K562 (cell line): Measurements from ENCODE around the gene C22orf39. TPM values are rescaled to one million over a fixed set of nuclear protein-coding genes. Genes with fewer than 3 reads are reported as not detected.

Source experiments
- DLX4 ChIP-seq: fragments of 250-450 bp; sonication (Bioruptor Pico); IDR thresholded peaks from 2 replicates; pipeline ENCODE4 v1.6.1; 2021; ENCODE audit warnings: mild to moderate bottlenecking
- E2F6 ChIP-seq, 2 experiments: IDR thresholded peaks; 2 replicates each; pipeline ENCODE4 v1.6.1; 2011; ENCODE audit warnings: borderline replicate concordance in 1 of 2, control low read depth in 1 of 2, low read depth in 1 of 2, low read length in 1 of 2, mild to moderate bottlenecking in 1 of 2, mixed read lengths in 1 of 2, moderate library complexity in 1 of 2; ENCODE audit not compliant: insufficient read depth in 1 of 2, insufficient read length in 1 of 2, poor library complexity in 1 of 2, severe bottlenecking in 1 of 2; ENCODE audit errors: extremely low read depth in 1 of 2
- FOXA3 ChIP-seq, 2 experiments: fragments of 450-650 bp in 1 of 2; sonication (generic) in 1 of 2; formaldehyde crosslinking; IDR thresholded peaks in 1 of 2; conservative IDR thresholded peaks in 1 of 2; 2 replicates each; pipeline versions ENCODE4 v1.4.0 to v1.8.0; 2020 to 2022; ENCODE audit warnings: mild to moderate bottlenecking in 2 of 2, missing genetic modification reagents in 1 of 2
- FOXK1 ChIP-seq: sonication (generic); formaldehyde crosslinking; IDR thresholded peaks from 2 replicates; pipeline ENCODE4 v1.8.0; 2022; ENCODE audit warnings: missing genetic modification reagents, mild to moderate bottlenecking, borderline replicate concordance
- FOXP4 ChIP-seq: sonication (generic); formaldehyde crosslinking; IDR thresholded peaks from 2 replicates; pipeline ENCODE4 v1.8.0; 2022; ENCODE audit warnings: mild to moderate bottlenecking, missing genetic modification reagents, borderline replicate concordance
- HNRNPL ChIP-seq: fragments of 200-400 bp; formaldehyde crosslinking; IDR thresholded peaks from 2 replicates; pipeline ENCODE4 v1.6.1; 2017; ENCODE audit warnings: low read depth, mild to moderate bottlenecking, low read length
- HSF4 ChIP-seq: fragments of 250-450 bp; sonication (Bioruptor Pico); IDR thresholded peaks from 2 replicates; pipeline ENCODE4 v2.1.2; 2022; ENCODE audit warnings: mild to moderate bottlenecking, moderate library complexity, borderline replicate concordance
- IFI16 ChIP-seq: fragments of 250-450 bp; sonication (Bioruptor Pico); IDR thresholded peaks from 2 replicates; pipeline ENCODE4 v2.1.2; 2022; ENCODE audit warnings: mild to moderate bottlenecking, inconsistent platforms
- NCOA6 ChIP-seq: fragments of 450-650 bp; IDR thresholded peaks from 2 replicates; pipeline ENCODE4 v1.6.1; 2017; ENCODE audit warnings: mild to moderate bottlenecking
- NFE2 ChIP-seq: IDR thresholded peaks from 2 replicates; pipeline ENCODE4 v1.6.1; 2014; ENCODE audit warnings: antibody characterized with exemption, low read depth
- NONO ChIP-seq, 2 experiments: fragments of 200-400 bp in 1 of 2; fragments of 450-650 bp in 1 of 2; formaldehyde crosslinking in 1 of 2; IDR thresholded peaks; 2 replicates each; pipeline ENCODE4 v1.6.1; 2017; ENCODE audit warnings: low read depth in 2 of 2, mild to moderate bottlenecking in 2 of 2, moderate library complexity in 2 of 2, low read length in 1 of 2
- NR4A1 ChIP-seq, 2 experiments: fragments of 250-450 bp in 1 of 2; fragments of 450-650 bp in 1 of 2; sonication (Bioruptor Pico) in 1 of 2; IDR thresholded peaks; 2 replicates each; pipeline versions ENCODE4 v1.4.0 to v1.6.1; 2016 to 2020; ENCODE audit warnings: mild to moderate bottlenecking in 2 of 2, missing compliant biosample characterization in 1 of 2, missing genetic modification characterization in 1 of 2, moderate library complexity in 1 of 2
- SOX6 ChIP-seq: fragments of 450-650 bp; IDR thresholded peaks from 2 replicates; pipeline ENCODE4 v1.6.1; 2014; ENCODE audit warnings: mild to moderate bottlenecking
- TAL1 ChIP-seq: fragments of 450-650 bp; IDR thresholded peaks from 2 replicates; pipeline ENCODE4 v1.6.1; 2016; ENCODE audit warnings: mild to moderate bottlenecking
- THRAP3 ChIP-seq: fragments of 450-650 bp; IDR thresholded peaks from 2 replicates; pipeline ENCODE4 v1.6.1; 2016; ENCODE audit warnings: mild to moderate bottlenecking, inconsistent platforms, borderline replicate concordance
- U2AF2 ChIP-seq: fragments of 200-400 bp; formaldehyde crosslinking; optimal IDR thresholded peaks from 2 replicates; pipeline ENCODE3; 2017; ENCODE audit warnings: low read depth, mild to moderate bottlenecking, low read length
- ZC3H11A ChIP-seq: IDR thresholded peaks from 2 replicates; pipeline ENCODE4 v1.6.1; 2012; ENCODE audit warnings: low read depth, low read length, improper control_type of control experiment
- ZNF146 ChIP-seq: IDR thresholded peaks from one replicate; pipeline ENCODE4 v1.6.1; 2018; ENCODE audit warnings: missing compliant biosample characterization; ENCODE audit not compliant: unreplicated experiment
- ZNF23 ChIP-seq: fragments of 250-450 bp; sonication (Bioruptor Pico); IDR thresholded peaks from 2 replicates; pipeline ENCODE4 v1.4.0; 2020; ENCODE audit warnings: mild to moderate bottlenecking
- ZNF263 ChIP-seq: sonication (generic); formaldehyde crosslinking; IDR thresholded peaks from 2 replicates; pipeline ENCODE4 v1.8.0; 2022; ENCODE audit warnings: mild to moderate bottlenecking, missing genetic modification reagents, borderline replicate concordance
- ZNF561 ChIP-seq: fragments of 450-650 bp; formaldehyde crosslinking; conservative IDR thresholded peaks from 2 replicates; pipeline ENCODE4 v1.4.0; 2020; ENCODE audit warnings: mild to moderate bottlenecking, moderate library complexity
- ZNF589 ChIP-seq: fragments of 200-800 bp; sonication (Bioruptor generic); IDR thresholded peaks from 2 replicates; pipeline ENCODE4 v1.6.1; 2016; ENCODE audit warnings: low read depth, missing genetic modification characterization, missing compliant biosample characterization
- ZNF780A ChIP-seq: fragments of 250-450 bp; sonication (Bioruptor Pico); IDR thresholded peaks from 2 replicates; pipeline ENCODE4 v1.5.0; 2021; ENCODE audit warnings: mild to moderate bottlenecking
- polyA plus RNA-seq, 8 experiments: library from polyadenylated mRNA; depleted of rRNA in 4 of 8; stranded (reverse) in 5 of 8; unstranded in 3 of 8; fragments of >200 nt; fragmentation: Nextera tagmentation in 2 of 8; fragmentation: Illumina TruSeq in 1 of 8; extraction: Ambion mirVana in 2 of 8; extraction: Trizol in 1 of 8; gene quantifications; 2 replicates each; pipeline versions ENCODE4 v1.2.1 to v1.2.3, GENCODE V29; 2011 to 2014; ENCODE audit warnings: inconsistent platforms in 1 of 8, missing spikeins in 1 of 8
- total RNA-seq, 7 experiments: library from RNA; depleted of rRNA in 6 of 7; stranded (reverse); fragments of >200 nt in 6 of 7; fragmentation: Illumina TruSeq in 2 of 7; extraction: Trizol in 2 of 7; gene quantifications; 2 replicates each; pipeline versions ENCODE4 v1.2.1 to v1.2.3, GENCODE V29; 2011 to 2021; ENCODE audit warnings: low replicate concordance in 1 of 7
- TF ChIP-seq, protein P1 (sequence below): fragments of 450-650 bp; conservative IDR thresholded peaks from 2 replicates; pipeline ENCODE4 v1.6.1; 2016; ENCODE audit warnings: missing genetic modification characterization, low read depth, mild to moderate bottlenecking, missing compliant biosample characterization, moderate library complexity

C22orf39 gene
- total and polyA plus RNA-seq, 9 of the 15 experiments (the other 6 are each of a cell fraction or from before 2014, with no cell fraction given), result 20.4 to 139 (median 66.8) TPM

DNA sequence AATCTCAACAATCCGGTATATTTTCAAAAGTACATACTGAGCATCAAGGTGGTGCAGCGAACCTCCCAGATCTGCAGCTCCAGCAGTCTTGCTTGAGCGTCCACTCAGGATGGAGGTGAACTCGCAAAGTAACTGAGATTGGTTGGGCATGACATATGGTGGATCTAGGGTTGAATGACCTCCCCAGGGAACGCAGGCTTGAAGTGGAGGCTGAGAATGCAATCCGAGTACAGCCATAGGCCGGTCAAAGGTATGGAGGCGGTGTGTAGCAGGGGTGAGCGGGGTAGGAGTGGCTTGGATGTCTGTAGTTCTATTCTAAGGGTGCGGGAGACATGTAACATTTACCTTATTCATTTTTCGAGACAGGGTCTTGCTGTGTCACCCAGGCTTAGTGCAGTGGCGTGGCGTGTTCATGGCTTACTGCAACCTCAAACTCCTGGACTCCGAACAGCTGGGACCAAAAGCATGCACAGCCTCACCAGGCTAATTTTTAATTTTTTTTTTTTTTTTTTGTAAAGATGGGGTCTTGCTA is 631 bp upstream of the C22orf39 start (continued):
- TF ChIP-seq NR4A1 (CRISPR knock-in tag; IDR thresholded peaks at IDR 0.05) (no peak), NR4A1 (tag; IDR thresholded peaks at IDR 0.05) (peak; percentile 63; the same call in 1 of the 2 replicates), HSF4 (CRISPR knock-in tag) (peak; percentile 69; the same call in 1 of the 2 replicates), ZC3H11A (0 out of 2 replicates have a peak, but pooled peaks have one; percentile 51), ZNF146 (CRISPR knock-in tag) (no peak), TAL1 (no peak), ZNF23 (CRISPR knock-in tag) (0 out of 2 replicates have a peak, but pooled peaks have one; percentile 16), FOXK1 (CRISPR knock-in tag) (no peak), ZNF589 (no peak), NFE2 (no peak), ZNF780A (no peak), FOXA3 (CRISPR knock-in tag; conservative IDR thresholded peaks at IDR 0.05 in 1 of 2, IDR thresholded peaks at IDR 0.05 in 1 of 2) (no peak), U2AF2 (no peak), NCOA6 (no peak), ZNF263 (CRISPR knock-in tag) (no peak), THRAP3 (no peak), IFI16 (no peak), SOX6 (no peak), HNRNPL (no peak), E2F6 (IDR thresholded peaks at IDR 0.05; ENCODE audit: borderline replicate concordance in 1 of 2, extremely low read depth in 1 of 2, insufficient read depth in 1 of 2, insufficient read length in 1 of 2, low read depth in 1 of 2, low read length in 1 of 2, poor library complexity in 1 of 2, severe bottlenecking in 1 of 2) (no peak), ZNF561 (no peak), NONO (IDR thresholded peaks at IDR 0.05; ENCODE audit: low read depth in 2 of 2, low read length in 1 of 2) (no peak), FOXP4 (CRISPR knock-in tag) (no peak), DLX4 (no peak)
- TF ChIP-seq, protein P1, sequence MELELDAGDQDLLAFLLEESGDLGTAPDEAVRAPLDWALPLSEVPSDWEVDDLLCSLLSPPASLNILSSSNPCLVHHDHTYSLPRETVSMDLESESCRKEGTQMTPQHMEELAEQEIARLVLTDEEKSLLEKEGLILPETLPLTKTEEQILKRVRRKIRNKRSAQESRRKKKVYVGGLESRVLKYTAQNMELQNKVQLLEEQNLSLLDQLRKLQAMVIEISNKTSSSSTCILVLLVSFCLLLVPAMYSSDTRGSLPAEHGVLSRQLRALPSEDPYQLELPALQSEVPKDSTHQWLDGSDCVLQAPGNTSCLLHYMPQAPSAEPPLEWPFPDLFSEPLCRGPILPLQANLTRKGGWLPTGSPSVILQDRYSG (tag), result no peak; the same call in 1 of the 2 replicates
